NCI-H146 (cell line): Measurements from ENCODE around the gene PCDHB7.
"Not testable (repeated sequence)": the region's sequence is repeated elsewhere in the genome, so short reads cannot be mapped to it uniquely, and the experiment has no call there.

Source experiments
- DNase-seq: peaks from one replicate; lab custom pipeline; 2025; lab: John Stamatoyannopoulos, UW

PCDHB7 gene

GRCh38 chr5:141172381-141173204, at the start of gene PCDHB7:
PCDHB7 (plus strand) TSS chr5:141172644; CDS start chr5:141172836, 192 bp downstream.
- DNase-seq: peak; percentile 31

- DNase-seq: not testable (repeated sequence)
Measured at GRCh38 chr5:141123396-141124135, 48.9 kb upstream of the PCDHB7 start.

GRCh38 chr5:141127305-141127704, 45.1 kb upstream of the PCDHB7 start:
- no peak for DNase-seq

GRCh38 chr5:141135030-141135717, 37.3 kb upstream of the PCDHB7 start, which contains the start of gene PCDHB5:
PCDHB5 (plus strand) TSS chr5:141135206; CDS start chr5:141135435, 229 bp downstream.
- DNase-seq: peak; percentile 53

GRCh38 chr5:141135718-141136266, 36.7 kb upstream of the PCDHB7 start:
- no peak for DNase-seq

- not testable (repeated sequence) for DNase-seq
Measured at GRCh38 chr5:141137346-141137745, 35.1 kb upstream of the PCDHB7 start.

- DNase-seq: no peak
Measured at GRCh38 chr5:141149812-141150211, 22.6 kb upstream of the PCDHB7 start, which contains the start of gene PCDHB6. PCDHB6 (plus strand) TSS chr5:141150057; CDS start chr5:141150258, 201 bp downstream.

GRCh38 chr5:141150224-141150992, 22.0 kb upstream of the PCDHB7 start:
- DNase-seq: no peak

GRCh38 chr5:141150993-141151325, 21.5 kb upstream of the PCDHB7 start:
- DNase-seq: no peak

GRCh38 chr5:141151632-141152031, 20.8 kb upstream of the PCDHB7 start:
- not testable (repeated sequence) for DNase-seq

GRCh38 chr5:141152096-141152495, 20.3 kb upstream of the PCDHB7 start:
- not testable (repeated sequence) for DNase-seq

- DNase-seq: peak; percentile 17
Measured at GRCh38 chr5:141155540-141156374, 16.7 kb upstream of the PCDHB7 start.

GRCh38 chr5:141157356-141157755, 15.1 kb upstream of the PCDHB7 start:
- DNase-seq: not testable (repeated sequence)

GRCh38 chr5:141157901-141158300, 14.5 kb upstream of the PCDHB7 start:
- DNase-seq: not testable (repeated sequence)

- DNase-seq: not testable (repeated sequence)
Measured at GRCh38 chr5:141174291-141175104, 2.1 kb downstream of the PCDHB7 start.

- no peak for DNase-seq
Measured at GRCh38 chr5:141175933-141176332, 3.5 kb downstream of the PCDHB7 start.

GRCh38 chr5:141177577-141178191, 5.2 kb downstream of the PCDHB7 start, which contains the start of gene PCDHB8:
PCDHB8 (plus strand) TSS chr5:141177790; CDS start chr5:141178035, 245 bp downstream.
- DNase-seq: peak; percentile 58

GRCh38 chr5:141179371-141179770, 6.9 kb downstream of the PCDHB7 start:
- not testable (repeated sequence) for DNase-seq

GRCh38 chr5:141179876-141180275, 7.4 kb downstream of the PCDHB7 start:
- not testable (repeated sequence) for DNase-seq
